Tibial artery (tissue), 4 donors: Measurements from ENCODE around the gene SMARCAD1.

ENCODE experiments used
- DNase-seq, 2 donors: peaks; one replicate each; pipeline ENCODE4 v3.0.0-alpha.2; 2019
- H3K27ac ChIP-seq, 2 donors: fragments of 200-600 bp; sonication (generic) in 1 of 2; 1 replicate in 1 of 2; 2 replicates in 1 of 2; pipeline ENCODE4 v1.5.1; 2018 to 2019; ENCODE audit warnings: mild to moderate bottlenecking in 1 of 2
- H3K27me3 ChIP-seq, 2 donors: fragments of 200-600 bp; sonication (generic) in 1 of 2; one replicate each; pipeline versions ENCODE4 v1.5.1 to v1.6.0; 2016 to 2019
- H3K36me3 ChIP-seq, 3 donors: fragments of 200-600 bp; sonication (generic) in 2 of 3; one replicate each; pipeline ENCODE4 v1.5.1; 2016 to 2019; ENCODE audit warnings: mild to moderate bottlenecking in 2 of 3
- H3K4me1 ChIP-seq, 4 donors: fragments of 200-600 bp; sonication (generic) in 2 of 4; 1 replicate in 3 of 4; 2 replicates in 1 of 4; pipeline ENCODE4 v1.5.1; 2016 to 2019
- H3K4me3 ChIP-seq, 2 donors: fragments of 200-600 bp; sonication (generic) in 1 of 2; 1 replicate in 1 of 2; 2 replicates in 1 of 2; pipeline ENCODE4 v1.5.1; 2018 to 2019; ENCODE audit warnings: mild to moderate bottlenecking in 2 of 2
- H3K9me3 ChIP-seq, 3 donors: fragments of 200-600 bp; sonication (generic) in 1 of 3; one replicate each; pipeline ENCODE4 v1.5.1; 2016 to 2019
- CTCF ChIP-seq, 2 experiments: fragments of 200-600 bp in 1 of 2; fragments of 450-650 bp in 1 of 2; IDR thresholded peaks; one replicate each; pipeline ENCODE4 v1.5.1; 2017 to 2019; ENCODE audit warnings: antibody characterized with exemption in 2 of 2, mild to moderate bottlenecking in 1 of 2, moderate library complexity in 1 of 2
- intact Hi-C: fragments of 100-400 bp; cut with DNase I; formaldehyde crosslinking; loops from one replicate; pipeline ENCODE4 v1.15.0; 2023; ENCODE audit warnings: low total_unique reads

Gene SMARCAD1

GRCh38 chr4:94207469-94208224, at the start of gene SMARCAD1:
SMARCAD1 (plus strand) TSS chr4:94207865; CDS start chr4:94208395, 530 bp downstream.
- Histone ChIP-seq H3K4me1 (peaks cover 0 to 19% (median 13%) of the 10 kb centered on the region in 4 donors), H3K4me3 (peak within 1 kb of the TSS; percentile 86 to 95), H3K27me3 (no peaks in the 10 kb centered on the region), H3K9me3 (no peaks in the 10 kb centered on the region), H3K36me3 (peaks cover 9 to 18% (median 10%) of the 10 kb centered on the region in 3 donors), H3K27ac (peak within 1 kb of the TSS; percentile 92 to 95)
- DNase-seq: peak; percentile 87 to 92
- TF ChIP-seq CTCF (IDR thresholded peaks at IDR 0.05): peak in 1 of 2 experiments; percentile 9
- intact Hi-C loops: no loop called here

GRCh38 chr4:94158883-94159282, 48.8 kb upstream of the SMARCAD1 start:
- Histone ChIP-seq H3K4me1 (no peaks in the 10 kb centered on the region), H3K27me3 (no peaks in the 10 kb centered on the region), H3K36me3 (no peaks in the 10 kb centered on the region), H3K4me3 (no peak overlapping the region), H3K9me3 (no peaks in the 10 kb centered on the region), H3K27ac (no peak overlapping the region)
- no peak for TF ChIP-seq CTCF (IDR thresholded peaks at IDR 0.05)
- no peak for DNase-seq
- intact Hi-C loops: no loop called here

- Histone ChIP-seq H3K36me3 (no peaks in the 10 kb centered on the region), H3K9me3 (no peaks in the 10 kb centered on the region), H3K4me3 (no peak overlapping the region), H3K27me3 (no peaks in the 10 kb centered on the region), H3K4me1 (no peaks in the 10 kb centered on the region), H3K27ac (no peak overlapping the region)
- intact Hi-C loops: no loop called here
- DNase-seq: no peak
- no peak for TF ChIP-seq CTCF (IDR thresholded peaks at IDR 0.05)
Measured at GRCh38 chr4:94159790-94160189, 47.9 kb upstream of the SMARCAD1 start.

- intact Hi-C loops: no loop called here
- Histone ChIP-seq H3K27me3 (no peaks in the 10 kb centered on the region), H3K27ac (no peak overlapping the region), H3K4me1 (no peaks in the 10 kb centered on the region), H3K4me3 (no peak overlapping the region), H3K9me3 (no peaks in the 10 kb centered on the region), H3K36me3 (no peaks in the 10 kb centered on the region)
- TF ChIP-seq CTCF (IDR thresholded peaks at IDR 0.05): no peak
- no peak for DNase-seq
Measured at GRCh38 chr4:94160774-94161173, 46.9 kb upstream of the SMARCAD1 start.

GRCh38 chr4:94165256-94165655, 42.4 kb upstream of the SMARCAD1 start:
- intact Hi-C loops: no loop called here
- H3K27ac ChIP-seq: no peak overlapping the region

More at GRCh38 chr4:94165256-94165655, 42.4 kb upstream of the SMARCAD1 start:
- H3K4me3 ChIP-seq: no peak overlapping the region
- no peaks in the 10 kb centered on the region for H3K27me3 ChIP-seq
- H3K36me3 ChIP-seq: no peaks in the 10 kb centered on the region
- H3K9me3 ChIP-seq: no peaks in the 10 kb centered on the region
- H3K4me1 ChIP-seq: no peaks in the 10 kb centered on the region
- no peak for TF ChIP-seq CTCF (IDR thresholded peaks at IDR 0.05)
- no peak for DNase-seq
